SK-N-SH treated with all-trans-retinoic acid at 6 μM for 48 hours (cell line): ENCODE measurements around the gene SEMA5A.

ENCODE experiments used
- ARNTL ChIP-seq: fragments of 450-650 bp; formaldehyde crosslinking; IDR thresholded peaks from 2 replicates; pipeline ENCODE4 v1.5.0; 2020; ENCODE audit warnings: low read depth, mild to moderate bottlenecking, moderate library complexity, borderline replicate concordance
- BACH2 ChIP-seq: fragments of 250-450 bp; sonication (Bioruptor Pico); IDR thresholded peaks from 2 replicates; pipeline ENCODE4 v1.9.0; 2021; ENCODE audit warnings: mild to moderate bottlenecking, borderline replicate concordance
- CREB5 ChIP-seq: fragments of 250-450 bp; sonication (Bioruptor Pico); IDR thresholded peaks from 2 replicates; pipeline ENCODE4 v1.5.1; 2020; ENCODE audit warnings: low read depth, mild to moderate bottlenecking, moderate library complexity
- CSRNP3 ChIP-seq: fragments of 250-450 bp; sonication (Bioruptor Pico); IDR thresholded peaks from 2 replicates; pipeline ENCODE4 v1.5.1; 2021; ENCODE audit warnings: mild to moderate bottlenecking, moderate library complexity
- OSR1 ChIP-seq: fragments of 250-450 bp; sonication (Bioruptor Pico); IDR thresholded peaks from 2 replicates; pipeline ENCODE4 v1.8.0; 2022; ENCODE audit warnings: moderate library complexity, mild to moderate bottlenecking, inconsistent platforms
- PATZ1 ChIP-seq: fragments of 250-450 bp; sonication (Bioruptor Pico); IDR thresholded peaks from 2 replicates; pipeline ENCODE4 v1.8.0; 2020; ENCODE audit warnings: mild to moderate bottlenecking, moderate library complexity, borderline replicate concordance
- RARB ChIP-seq: fragments of 250-450 bp; sonication (Bioruptor Pico); IDR thresholded peaks from 2 replicates; pipeline ENCODE4 v1.8.0; 2021; ENCODE audit warnings: mild to moderate bottlenecking, moderate library complexity
- SNAI2 ChIP-seq: fragments of 250-450 bp; sonication (Bioruptor Pico); IDR thresholded peaks from 2 replicates; pipeline ENCODE4 v1.5.0; 2020; ENCODE audit warnings: mild to moderate bottlenecking, moderate library complexity
- TCF4 ChIP-seq: fragments of 250-450 bp; sonication (Bioruptor Pico); IDR thresholded peaks from 2 replicates; pipeline ENCODE4 v1.8.0; 2021; ENCODE audit warnings: mild to moderate bottlenecking, moderate library complexity, borderline replicate concordance
- TOX ChIP-seq: fragments of 250-450 bp; sonication (Bioruptor Pico); IDR thresholded peaks from 2 replicates; pipeline ENCODE4 v1.8.0; 2021; ENCODE audit warnings: mild to moderate bottlenecking, moderate library complexity, borderline replicate concordance
- TSHZ2 ChIP-seq: fragments of 250-450 bp; sonication (Bioruptor Pico); IDR thresholded peaks from 2 replicates; pipeline ENCODE4 v1.5.0; 2020; ENCODE audit warnings: mild to moderate bottlenecking, moderate library complexity
- ZFP3 ChIP-seq: fragments of 250-450 bp; sonication (Bioruptor Pico); IDR thresholded peaks from 2 replicates; pipeline ENCODE4 v1.5.0; 2020; ENCODE audit warnings: mild to moderate bottlenecking, moderate library complexity
- ZFP30 ChIP-seq: fragments of 450-650 bp; formaldehyde crosslinking; IDR thresholded peaks from 2 replicates; pipeline ENCODE4 v1.5.0; 2022; ENCODE audit warnings: mild to moderate bottlenecking, moderate library complexity
- ZNF565 ChIP-seq: fragments of 450-650 bp; formaldehyde crosslinking; conservative IDR thresholded peaks from 2 replicates; pipeline ENCODE4 v1.5.0; 2020; ENCODE audit warnings: low read depth, mild to moderate bottlenecking, moderate library complexity

DNA sequence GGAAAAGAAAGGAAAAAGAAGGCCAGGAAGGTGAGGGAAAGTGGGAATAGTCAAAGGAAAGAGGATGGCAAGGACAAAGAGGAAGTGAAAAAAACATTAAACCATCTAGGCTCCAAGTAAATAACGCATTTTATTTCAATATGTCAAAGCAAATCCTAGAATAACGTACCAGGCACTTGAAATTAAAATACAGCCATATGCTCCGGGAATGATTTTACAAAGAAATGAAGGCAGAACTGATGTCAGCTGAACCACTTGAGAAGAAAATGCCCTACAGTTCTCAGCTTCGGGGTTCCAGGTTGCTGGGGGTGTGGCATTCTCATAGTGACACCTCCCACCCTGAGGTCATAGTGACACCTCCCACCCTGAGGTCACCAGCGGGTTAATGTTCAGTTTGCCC lies 281.6 kb downstream of the SEMA5A start:
- TF ChIP-seq ZFP3 (CRISPR knock-in tag) (no peak), SNAI2 (no peak), CREB5 (CRISPR knock-in tag) (no peak), TOX (no peak), PATZ1 (no peak), CSRNP3 (no peak), ZFP30 (CRISPR knock-in tag) (no peak), ZNF565 (CRISPR knock-in tag) (no peak), ARNTL (CRISPR knock-in tag) (no peak), BACH2 (CRISPR knock-in tag) (no peak), TSHZ2 (CRISPR knock-in tag) (no peak), TCF4 (no peak), RARB (CRISPR knock-in tag) (no peak), OSR1 (CRISPR knock-in tag) (no peak)
